Right lobe of liver (tissue), 4 donors: ENCODE results near the gene CDH4.

ENCODE experiments used
- POLR2A ChIP-seq: fragments of 450-650 bp; IDR thresholded peaks from one replicate; pipeline ENCODE4 v1.6.1; 2017; ENCODE audit warnings: antibody characterized with exemption, mild to moderate bottlenecking
- TF ChIP-seq, protein P1 (sequence below), 4 donors: fragments of 200-600 bp in 3 of 4; fragments of 450-650 bp in 1 of 4; IDR thresholded peaks; one replicate each; pipeline versions ENCODE4 v1.5.1 to v1.8.0; 2016 to 2022; ENCODE audit warnings: antibody characterized with exemption in 4 of 4, mild to moderate bottlenecking in 2 of 4
- donor health status: DM: no; HTN: no; CAD: no.
- donor health status: DM: no; HTN: no; CAD: no.
- donor health status: DM: no; HTN: yes; CAD: no.

DNA sequence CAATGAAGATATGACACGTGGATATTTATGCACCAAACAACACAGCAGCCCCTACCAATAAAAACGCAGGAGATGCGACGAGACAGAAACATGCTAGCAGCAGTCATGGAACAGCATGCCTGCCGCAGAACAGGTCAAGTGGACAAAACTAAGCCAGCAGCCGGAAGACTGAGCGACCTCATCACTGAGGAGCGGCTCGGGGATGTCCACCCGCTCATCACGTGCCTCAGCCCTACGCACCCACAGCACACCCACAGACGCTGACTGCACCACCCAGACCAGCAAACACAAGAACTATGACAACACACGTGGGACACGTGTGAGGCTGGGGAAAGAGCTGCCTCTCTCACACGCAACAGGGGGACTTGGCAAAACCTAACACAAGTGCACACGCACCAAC, 731.9 kb downstream of the CDH4 start:
- TF ChIP-seq, protein P1, sequence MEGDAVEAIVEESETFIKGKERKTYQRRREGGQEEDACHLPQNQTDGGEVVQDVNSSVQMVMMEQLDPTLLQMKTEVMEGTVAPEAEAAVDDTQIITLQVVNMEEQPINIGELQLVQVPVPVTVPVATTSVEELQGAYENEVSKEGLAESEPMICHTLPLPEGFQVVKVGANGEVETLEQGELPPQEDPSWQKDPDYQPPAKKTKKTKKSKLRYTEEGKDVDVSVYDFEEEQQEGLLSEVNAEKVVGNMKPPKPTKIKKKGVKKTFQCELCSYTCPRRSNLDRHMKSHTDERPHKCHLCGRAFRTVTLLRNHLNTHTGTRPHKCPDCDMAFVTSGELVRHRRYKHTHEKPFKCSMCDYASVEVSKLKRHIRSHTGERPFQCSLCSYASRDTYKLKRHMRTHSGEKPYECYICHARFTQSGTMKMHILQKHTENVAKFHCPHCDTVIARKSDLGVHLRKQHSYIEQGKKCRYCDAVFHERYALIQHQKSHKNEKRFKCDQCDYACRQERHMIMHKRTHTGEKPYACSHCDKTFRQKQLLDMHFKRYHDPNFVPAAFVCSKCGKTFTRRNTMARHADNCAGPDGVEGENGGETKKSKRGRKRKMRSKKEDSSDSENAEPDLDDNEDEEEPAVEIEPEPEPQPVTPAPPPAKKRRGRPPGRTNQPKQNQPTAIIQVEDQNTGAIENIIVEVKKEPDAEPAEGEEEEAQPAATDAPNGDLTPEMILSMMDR (IDR thresholded peaks at IDR 0.05): no peak
- no peak for TF ChIP-seq POLR2A
